Esophagus muscularis mucosa (tissue), 4 donors: ENCODE measurements around the gene AFAP1. TPM values are rescaled to one million over a fixed set of nuclear protein-coding genes. Genes with fewer than 3 reads are reported as not detected.

Experiments used
- DNase-seq: peaks from one replicate; pipeline ENCODE4 v3.0.0-alpha.2; 2017; ENCODE audit errors: extremely low spot score
- H3K27ac ChIP-seq, 4 donors: fragments of 200-600 bp; sonication (generic); replicated peaks in 1 of 4; 1 replicate in 3 of 4; 2 replicates in 1 of 4; pipeline ENCODE4 v1.5.1; 2016 to 2019; ENCODE audit warnings: mild to moderate bottlenecking in 1 of 4
- H3K27me3 ChIP-seq, 4 donors: fragments of 200-600 bp; sonication (generic); one replicate each; pipeline versions ENCODE4 v1.5.1 to v1.6.0; 2016 to 2019
- H3K36me3 ChIP-seq, 4 donors: fragments of 200-600 bp; sonication (generic); one replicate each; pipeline ENCODE4 v1.5.1; 2016 to 2019
- H3K4me1 ChIP-seq, 4 donors: fragments of 200-600 bp; sonication (generic); one replicate each; pipeline ENCODE4 v1.5.1; 2016 to 2019
- H3K4me3 ChIP-seq, 4 donors: fragments of 200-600 bp; sonication (generic); 1 replicate in 2 of 4; 2 replicates in 2 of 4; pipeline ENCODE4 v1.5.1; 2016 to 2019; ENCODE audit warnings: mild to moderate bottlenecking in 4 of 4, moderate library complexity in 1 of 4
- H3K9me3 ChIP-seq, 4 donors: fragments of 200-600 bp; sonication (generic); 1 replicate in 3 of 4; 2 replicates in 1 of 4; pipeline ENCODE4 v1.5.1; 2016 to 2019
- CTCF ChIP-seq, 3 experiments: fragments of 200-600 bp in 2 of 3; fragments of 450-650 bp in 1 of 3; sonication (generic) in 2 of 3; IDR thresholded peaks; one replicate each; pipeline ENCODE4 v1.5.1; 2017 to 2019; ENCODE audit warnings: antibody characterized with exemption in 3 of 3, mild to moderate bottlenecking in 2 of 3, moderate library complexity in 1 of 3
- EP300 ChIP-seq: sonication (generic); formaldehyde crosslinking; IDR thresholded peaks from one replicate; pipeline ENCODE4 v1.6.1; 2017; ENCODE audit warnings: antibody characterized with exemption
- POLR2A ChIP-seq: fragments of 450-650 bp; IDR thresholded peaks from one replicate; pipeline ENCODE4 v1.6.1; 2017; ENCODE audit warnings: antibody characterized with exemption, moderate library complexity, mild to moderate bottlenecking, low read depth
- POLR2AphosphoS5 ChIP-seq, 2 donors: sonication (generic); formaldehyde crosslinking; IDR thresholded peaks; one replicate each; pipeline ENCODE4 v1.6.1; 2017; ENCODE audit warnings: antibody characterized with exemption in 2 of 2
- WGBS: methylation state at CpG from one replicate; pipeline ENCODE4 v1.1.5; 2018; 5-methylcytosine and 5-hydroxymethylcytosine counted together
- intact Hi-C: fragments of 100-400 bp; cut with DNase I; formaldehyde crosslinking; loops from one replicate; pipeline ENCODE4 v1.15.1; 2023
- total RNA-seq, 4 donors: library from RNA; depleted of rRNA; stranded (reverse); fragments of >200 nt; gene quantifications; one replicate each; pipeline versions ENCODE4 v1.1.0 to v1.2.1, GENCODE V29; 2016

Gene AFAP1
- total RNA-seq, 4 donors from 2014 or later = 37.8 to 71.3 (median 50.9) TPM

- Histone ChIP-seq H3K4me1 (peaks cover 42 to 73% (median 70%) of the 10 kb centered on the region in 4 donors), H3K27ac (peak overlapping the region; percentile 79 to 85 (median 82)), H3K9me3 (no peaks in the 10 kb centered on the region), H3K4me3 (peak overlapping the region in 1 of 4 donors; percentile 25), H3K36me3 (peaks cover 0 to 12% (median 5%) of the 10 kb centered on the region in 4 donors), H3K27me3 (no peaks in the 10 kb centered on the region)
- intact Hi-C loops = loop anchor here (2.0 kb wide), 2 partner anchors 38 to 130 kb away; no protein-coding TSS in a partner anchor
- no peak for DNase-seq
- peak; percentile 76 to 79 for TF ChIP-seq POLR2AphosphoS5 (IDR thresholded peaks at IDR 0.05)
- TF ChIP-seq CTCF (IDR thresholded peaks at IDR 0.05) = peak in 1 of 3 experiments; percentile 5
- no peak for TF ChIP-seq POLR2A
- TF ChIP-seq EP300 = no peak
- WGBS = 38% methylated on average over 10 of the region's 11 CpGs
These were observed 133.1 kb downstream of the AFAP1 start for GRCh38 chr4:7806338-7807090.

GRCh38 chr4:7805533-7806337 is 133.9 kb downstream of the AFAP1 start:
- no peak for DNase-seq
- intact Hi-C loops = loop anchor here (2.0 kb wide), 4 partner anchors 39 to 179 kb away; no protein-coding TSS in a partner anchor
- TF ChIP-seq POLR2AphosphoS5 (IDR thresholded peaks at IDR 0.05) (peak; percentile 49 to 74), EP300 (no peak)
- peak overlapping the region; percentile 79 to 85 (median 82) for H3K27ac ChIP-seq
- H3K27me3 ChIP-seq = no peaks in the 10 kb centered on the region
- peaks cover 42 to 65% (median 62%) of the 10 kb centered on the region in 4 donors for H3K4me1 ChIP-seq
- H3K4me3 ChIP-seq = peak overlapping the region in 1 of 4 donors; percentile 25
- WGBS = 32% methylated on average over 18 of the region's 21 CpGs
- peaks cover 3 to 15% (median 5%) of the 10 kb centered on the region in 4 donors for H3K36me3 ChIP-seq
- H3K9me3 ChIP-seq = no peaks in the 10 kb centered on the region

DNA sequence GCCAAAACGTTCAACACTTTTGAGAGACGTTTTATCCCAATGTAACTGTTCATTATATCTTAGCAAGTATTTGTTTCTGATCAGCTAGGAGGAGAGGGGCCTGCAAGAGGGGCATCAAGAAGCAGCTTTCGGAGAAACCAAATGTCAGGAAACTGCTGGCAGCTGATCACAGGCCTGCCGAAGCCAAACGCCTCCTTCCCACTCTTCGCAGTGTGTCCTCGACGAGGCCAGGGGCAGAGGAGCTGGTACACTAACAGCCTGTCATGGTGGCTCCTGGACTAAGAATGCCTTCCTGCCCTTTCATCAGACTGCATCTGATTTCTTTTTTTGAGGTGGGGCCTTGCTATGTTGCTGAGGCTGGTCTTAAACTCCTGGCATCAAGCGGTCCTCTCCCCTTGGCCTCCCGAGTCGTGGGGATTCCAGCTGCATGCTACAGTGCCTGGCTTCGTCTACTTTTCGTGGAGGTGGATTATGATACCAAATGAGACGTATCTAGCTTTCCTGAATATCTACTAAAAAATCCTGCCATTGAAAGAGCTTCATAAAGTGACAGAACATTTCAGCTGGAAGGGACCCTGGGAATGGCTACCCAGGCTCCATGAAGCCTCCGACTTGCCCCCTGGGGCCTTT is 134.8 kb downstream of the AFAP1 start:
- DNase-seq = no peak
- peaks cover 42 to 57% (median 53%) of the 10 kb centered on the region in 4 donors for H3K4me1 ChIP-seq
- no peak overlapping the region for H3K4me3 ChIP-seq
- intact Hi-C loops = loop anchor here (2.0 kb wide), 2 partner anchors 124 to 180 kb away; no protein-coding TSS in a partner anchor
- H3K36me3 ChIP-seq = peaks cover 11 to 23% (median 13%) of the 10 kb centered on the region in 4 donors
- no peaks in the 10 kb centered on the region for H3K27me3 ChIP-seq
- H3K27ac ChIP-seq = peak overlapping the region; percentile 79 to 85 (median 82)
- no peak for TF ChIP-seq EP300
- WGBS = 68% methylated on average over 15 of the region's 15 CpGs
- H3K9me3 ChIP-seq = no peaks in the 10 kb centered on the region

GRCh38 chr4:7803992-7804755 is 135.5 kb downstream of the AFAP1 start:
- Histone ChIP-seq H3K9me3 (no peaks in the 10 kb centered on the region), H3K27me3 (no peaks in the 10 kb centered on the region), H3K36me3 (peaks cover 14 to 26% (median 18%) of the 10 kb centered on the region in 4 donors), H3K27ac (peak overlapping the region; percentile 79 to 85 (median 82)), H3K4me1 (peaks cover 42 to 54% (median 53%) of the 10 kb centered on the region in 4 donors), H3K4me3 (no peak overlapping the region)
- peak; percentile 91 to 98 (median 95) for TF ChIP-seq CTCF (IDR thresholded peaks at IDR 0.05)
- TF ChIP-seq POLR2A = no peak
- TF ChIP-seq EP300 = no peak
- TF ChIP-seq POLR2AphosphoS5 (IDR thresholded peaks at IDR 0.05) = peak; percentile 61 to 66
- no peak for DNase-seq
- intact Hi-C loops = loop anchor here (2.0 kb wide), 4 partner anchors 33 to 181 kb away; no protein-coding TSS in a partner anchor
- WGBS = 35% methylated on average over 16 of the region's 16 CpGs

GRCh38 chr4:7803371-7803770 is 136.3 kb downstream of the AFAP1 start:
- H3K27me3 ChIP-seq = no peaks in the 10 kb centered on the region
- H3K27ac ChIP-seq = peak overlapping the region; percentile 9 to 85 (median 82)
- peaks cover 10 to 25% (median 21%) of the 10 kb centered on the region in 4 donors for H3K36me3 ChIP-seq
- H3K4me1 ChIP-seq = peaks cover 42 to 58% (median 54%) of the 10 kb centered on the region in 4 donors
- TF ChIP-seq CTCF (IDR thresholded peaks at IDR 0.05) = no peak
- TF ChIP-seq POLR2A = no peak
- intact Hi-C loops = loop anchor here (2.0 kb wide), 2 partner anchors 33 to 43 kb away; no protein-coding TSS in a partner anchor
- WGBS = 83% methylated on average over 4 of the region's 7 CpGs
- no peak overlapping the region for H3K4me3 ChIP-seq
- no peaks in the 10 kb centered on the region for H3K9me3 ChIP-seq
- no peak for DNase-seq
